Measurements from ENCODE around the gene CDH5.

Gene CDH5

DNA sequence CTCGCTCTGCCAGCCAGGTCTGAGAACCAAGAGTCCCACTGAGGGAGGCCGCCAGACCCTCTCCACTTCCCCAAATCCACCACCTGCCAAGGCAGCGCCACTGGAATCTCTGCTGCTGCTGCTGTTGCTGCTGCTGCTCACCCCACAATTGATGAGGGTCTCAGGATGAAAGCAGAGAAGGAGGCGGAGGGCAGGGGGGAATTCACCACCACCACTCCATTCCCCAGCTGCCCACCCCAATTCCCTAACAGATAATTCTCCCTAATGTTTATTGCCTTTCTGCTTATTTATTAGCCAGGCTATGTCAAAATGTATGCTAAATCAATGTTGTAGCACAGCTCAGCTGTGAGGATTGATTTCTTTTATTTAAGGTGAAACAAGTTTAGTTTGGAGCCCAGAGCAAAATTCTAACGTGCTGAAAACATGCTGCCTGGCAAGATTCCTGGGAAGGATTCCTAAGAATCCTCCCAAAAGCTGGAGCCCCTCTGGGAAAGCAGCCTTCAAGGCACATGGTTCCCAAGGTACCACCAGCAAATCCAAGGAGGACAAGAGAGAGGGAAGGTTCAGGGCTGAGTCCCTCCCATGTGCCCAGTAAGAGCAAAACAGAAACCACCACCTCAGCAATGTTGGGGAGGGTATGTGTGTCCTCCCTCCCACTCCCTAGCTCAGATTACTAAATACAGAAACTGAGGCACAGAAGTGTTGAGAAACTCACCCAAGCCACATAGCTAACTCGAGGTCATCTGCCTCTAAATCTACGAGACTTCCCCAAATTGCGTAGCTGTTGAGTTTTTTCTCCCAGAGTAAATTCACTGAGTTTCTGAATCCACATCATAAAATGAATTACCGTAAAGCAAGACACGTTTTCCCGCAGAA is 12.2 kb upstream of the CDH5 start:
- Histone ChIP-seq H3K27ac (ENCODE audit: insufficient read depth, low read depth, low read length, poor library complexity, severe bottlenecking) (no peak overlapping the region), H3K4me1 (ENCODE audit: control insufficient read depth, insufficient read depth, low read length) (peaks cover 9% of the 10 kb centered on the region), H3K4me3 (ENCODE audit: insufficient read depth, low read depth, low read length) (no peak overlapping the region), H3K36me3 (ENCODE audit: control insufficient read depth, insufficient read depth, low read length) (no peaks in the 10 kb centered on the region), H3K27me3 (ENCODE audit: control insufficient read depth, insufficient read depth, low read length, poor library complexity, severe bottlenecking) (no peaks in the 10 kb centered on the region), H3K9me3 (ENCODE audit: control insufficient read depth, low read length) (no peaks in the 10 kb centered on the region)
- WGBS, 2 experiments = 81 to 82% methylated on average over 11 of the region's 11 CpGs

DNA sequence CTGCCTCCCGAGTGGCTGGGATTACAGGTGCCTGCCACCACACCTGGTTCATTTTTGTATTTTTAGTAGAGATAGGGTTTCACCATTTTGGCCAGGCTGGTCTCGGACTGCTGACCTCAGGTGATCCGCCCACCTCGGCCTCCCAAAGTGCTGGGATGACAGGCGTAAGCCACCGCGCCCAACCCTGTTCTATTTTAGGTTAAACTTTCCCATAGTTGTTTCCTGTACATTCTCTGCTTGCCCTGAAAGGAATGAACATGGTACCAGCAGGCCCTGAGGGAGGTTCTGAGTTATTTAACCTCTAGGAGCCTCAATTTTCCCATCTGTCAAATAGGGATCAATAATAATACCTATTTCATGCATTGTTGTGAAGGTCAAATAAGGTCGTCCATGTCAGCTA is 11.0 kb upstream of the CDH5 start:
- Histone ChIP-seq H3K27me3 (ENCODE audit: control insufficient read depth, insufficient read depth, low read length, poor library complexity, severe bottlenecking) (no peaks in the 10 kb centered on the region), H3K4me3 (ENCODE audit: insufficient read depth, low read depth, low read length) (no peak overlapping the region), H3K4me1 (ENCODE audit: control insufficient read depth, insufficient read depth, low read length) (peaks cover 9% of the 10 kb centered on the region), H3K27ac (ENCODE audit: insufficient read depth, low read depth, low read length, poor library complexity, severe bottlenecking) (no peak overlapping the region), H3K36me3 (ENCODE audit: control insufficient read depth, insufficient read depth, low read length) (no peaks in the 10 kb centered on the region), H3K9me3 (ENCODE audit: control insufficient read depth, low read length) (no peaks in the 10 kb centered on the region)
- WGBS, 2 experiments = 84 to 90% methylated on average over 8 of the region's 8 CpGs

DNA sequence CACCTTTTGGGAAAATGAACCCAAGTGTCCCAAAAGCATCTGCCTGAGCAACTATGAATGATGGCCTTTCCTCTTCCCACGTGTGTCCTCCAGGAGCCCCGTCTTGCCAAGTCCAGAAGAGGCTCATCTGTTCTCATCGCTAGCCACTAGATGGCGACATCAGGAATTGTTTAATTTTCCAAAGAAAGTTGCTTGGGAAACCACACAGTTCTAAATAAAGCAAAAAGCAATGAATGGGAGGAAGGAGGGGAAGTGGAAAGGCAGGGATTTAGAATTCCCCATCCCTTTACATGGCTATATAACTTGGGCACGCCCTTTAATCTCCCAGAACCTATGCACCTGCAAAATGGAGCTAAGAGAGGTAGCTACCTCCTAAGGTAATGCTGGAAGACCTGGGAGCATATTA is 9.0 kb upstream of the CDH5 start:
- Histone ChIP-seq H3K36me3 (ENCODE audit: control insufficient read depth, insufficient read depth, low read length) (no peaks in the 10 kb centered on the region), H3K4me1 (ENCODE audit: control insufficient read depth, insufficient read depth, low read length) (peaks cover 9% of the 10 kb centered on the region), H3K9me3 (ENCODE audit: control insufficient read depth, low read length) (no peaks in the 10 kb centered on the region), H3K27me3 (ENCODE audit: control insufficient read depth, insufficient read depth, low read length, poor library complexity, severe bottlenecking) (no peaks in the 10 kb centered on the region), H3K4me3 (ENCODE audit: insufficient read depth, low read depth, low read length) (no peak overlapping the region), H3K27ac (ENCODE audit: insufficient read depth, low read depth, low read length, poor library complexity, severe bottlenecking) (no peak overlapping the region)
- 8 to 13% methylated on average over 5 of the region's 5 CpGs for WGBS, 2 experiments

DNA sequence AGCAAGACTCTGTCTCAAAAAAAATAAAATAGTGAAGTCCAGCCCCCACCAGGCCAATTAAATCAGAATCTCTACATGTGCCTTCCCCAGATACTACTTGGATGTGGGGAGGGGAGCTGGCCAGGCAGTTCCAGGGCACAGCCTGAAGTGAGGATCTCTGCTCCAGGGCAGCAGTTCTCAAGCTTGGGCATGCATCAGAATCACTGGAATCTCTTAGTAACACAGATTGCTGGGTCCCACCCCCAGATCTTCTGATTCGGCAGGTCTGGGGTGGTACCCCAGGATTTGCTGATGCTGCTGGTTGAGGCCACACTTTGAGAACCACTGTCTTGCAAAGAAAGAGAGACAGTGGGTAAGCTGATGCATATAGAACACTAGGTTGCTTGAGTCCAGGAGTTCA is 8.3 kb upstream of the CDH5 start:
- Histone ChIP-seq H3K27ac (ENCODE audit: insufficient read depth, low read depth, low read length, poor library complexity, severe bottlenecking) (no peak overlapping the region), H3K4me3 (ENCODE audit: insufficient read depth, low read depth, low read length) (no peak overlapping the region), H3K36me3 (ENCODE audit: control insufficient read depth, insufficient read depth, low read length) (no peaks in the 10 kb centered on the region), H3K27me3 (ENCODE audit: control insufficient read depth, insufficient read depth, low read length, poor library complexity, severe bottlenecking) (no peaks in the 10 kb centered on the region), H3K4me1 (ENCODE audit: control insufficient read depth, insufficient read depth, low read length) (peaks cover 9% of the 10 kb centered on the region), H3K9me3 (ENCODE audit: control insufficient read depth, low read length) (no peaks in the 10 kb centered on the region)
- 95 to 97% methylated on average over 1 of the region's 1 CpG for WGBS, 2 experiments

DNA sequence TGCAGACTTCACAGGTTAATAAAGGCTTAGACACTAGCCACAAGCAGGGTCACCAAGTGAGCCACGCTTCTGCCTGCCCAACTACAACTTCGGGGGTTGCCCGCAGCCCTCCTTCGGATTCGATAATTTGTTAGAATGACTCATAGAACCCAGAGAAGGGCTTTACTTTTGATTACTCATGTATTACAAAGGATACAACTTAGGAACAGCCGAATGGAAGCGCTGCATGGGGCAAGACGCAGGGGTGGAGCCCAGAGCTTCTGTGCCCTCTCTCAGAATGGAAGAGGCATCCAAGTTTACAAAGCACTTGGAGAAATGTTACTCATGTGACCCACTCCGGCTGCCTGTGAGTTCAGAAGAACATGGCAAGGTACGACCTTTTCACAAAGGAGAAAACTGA is 7.5 kb upstream of the CDH5 start:
- WGBS, 2 experiments = 81 to 88% methylated on average over 10 of the region's 10 CpGs
- Histone ChIP-seq H3K4me3 (ENCODE audit: insufficient read depth, low read depth, low read length) (no peak overlapping the region), H3K9me3 (ENCODE audit: control insufficient read depth, low read length) (no peaks in the 10 kb centered on the region), H3K4me1 (ENCODE audit: control insufficient read depth, insufficient read depth, low read length) (peaks cover 6% of the 10 kb centered on the region), H3K36me3 (ENCODE audit: control insufficient read depth, insufficient read depth, low read length) (no peaks in the 10 kb centered on the region), H3K27ac (ENCODE audit: insufficient read depth, low read depth, low read length, poor library complexity, severe bottlenecking) (no peak overlapping the region), H3K27me3 (ENCODE audit: control insufficient read depth, insufficient read depth, low read length, poor library complexity, severe bottlenecking) (no peaks in the 10 kb centered on the region)

DNA sequence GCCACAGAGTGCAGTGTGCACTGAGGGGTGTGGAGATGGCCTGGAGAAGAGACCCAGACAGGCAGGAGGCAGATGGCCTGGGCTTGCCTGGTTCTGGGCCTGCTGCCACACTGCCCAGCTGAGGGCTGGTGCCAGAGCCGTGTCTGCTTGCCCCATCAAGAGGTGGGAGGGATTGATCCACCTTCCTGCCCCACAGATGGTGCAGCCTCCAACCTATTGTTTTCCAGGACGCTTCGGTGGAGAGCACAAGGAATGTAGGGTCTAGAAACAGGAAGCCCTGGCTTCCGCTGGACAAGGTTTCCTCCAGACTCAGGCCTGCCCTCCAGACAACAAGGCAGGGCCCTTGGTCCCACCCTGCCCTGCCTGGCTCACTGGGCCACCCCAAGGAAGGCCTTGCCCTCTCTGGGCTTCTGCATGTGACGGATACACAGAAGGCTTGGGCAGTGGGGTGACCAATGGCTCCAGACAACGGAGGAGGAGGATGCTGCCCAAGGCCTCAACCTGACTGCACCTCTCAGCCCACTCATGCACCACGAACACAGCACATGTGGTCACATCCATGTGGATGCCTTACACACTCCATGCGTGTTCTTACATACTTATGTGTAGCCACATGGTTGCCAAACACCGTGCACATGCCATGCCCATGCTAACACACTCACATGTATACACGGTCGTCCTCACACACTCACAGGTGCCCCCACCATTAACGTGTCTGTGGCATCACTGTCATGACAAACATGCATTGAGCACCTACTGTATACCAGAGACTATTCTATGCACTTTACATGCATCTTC is 6.5 kb upstream of the CDH5 start:
- Histone ChIP-seq H3K9me3 (ENCODE audit: control insufficient read depth, low read length) (no peaks in the 10 kb centered on the region), H3K36me3 (ENCODE audit: control insufficient read depth, insufficient read depth, low read length) (no peaks in the 10 kb centered on the region), H3K4me1 (ENCODE audit: control insufficient read depth, insufficient read depth, low read length) (peaks cover 2% of the 10 kb centered on the region), H3K27ac (ENCODE audit: insufficient read depth, low read depth, low read length, poor library complexity, severe bottlenecking) (no peak overlapping the region), H3K4me3 (ENCODE audit: insufficient read depth, low read depth, low read length) (no peak overlapping the region), H3K27me3 (ENCODE audit: control insufficient read depth, insufficient read depth, low read length, poor library complexity, severe bottlenecking) (no peaks in the 10 kb centered on the region)
- WGBS, 2 experiments = 87 to 89% methylated on average over 12 of the region's 12 CpGs

DNA sequence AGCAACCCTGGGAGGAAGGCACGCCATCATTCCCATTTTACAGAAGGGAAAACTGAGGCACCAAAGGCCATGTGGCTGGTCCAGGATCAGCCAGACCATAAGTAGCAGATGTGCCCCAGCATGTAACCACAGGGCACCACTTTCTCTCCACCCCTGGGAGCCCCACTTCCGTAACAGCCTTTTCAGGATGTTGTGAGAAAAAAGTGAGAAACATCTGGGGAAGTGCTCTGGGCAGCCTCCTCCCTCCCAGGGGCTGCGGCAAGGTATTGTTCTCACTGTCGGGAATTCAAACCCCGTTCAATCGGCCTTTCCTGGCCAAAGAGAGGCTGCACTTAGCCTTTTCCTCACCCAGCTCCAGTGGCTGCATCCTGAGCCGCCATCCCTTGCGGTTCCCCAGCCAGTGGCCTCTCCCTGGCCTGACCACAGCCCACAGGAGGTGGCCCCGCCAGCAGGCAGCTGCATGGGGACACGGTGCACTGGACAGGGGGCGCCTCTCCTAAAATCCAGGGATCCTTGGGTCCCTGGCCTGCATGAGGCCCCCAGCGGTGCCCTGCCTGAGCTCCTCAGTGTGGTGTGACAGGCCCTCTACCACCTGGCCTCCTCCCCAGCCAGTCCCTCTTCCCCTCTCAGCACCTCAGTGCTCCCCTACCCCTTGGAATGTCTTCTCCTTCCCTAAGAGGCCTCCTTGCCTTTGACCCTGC is 5.7 kb upstream of the CDH5 start:
- WGBS, 2 experiments = 64 to 69% methylated on average over 12 of the region's 12 CpGs
- Histone ChIP-seq H3K27me3 (ENCODE audit: control insufficient read depth, insufficient read depth, low read length, poor library complexity, severe bottlenecking) (no peaks in the 10 kb centered on the region), H3K4me1 (ENCODE audit: control insufficient read depth, insufficient read depth, low read length) (peaks cover 10% of the 10 kb centered on the region), H3K4me3 (ENCODE audit: insufficient read depth, low read depth, low read length) (no peak overlapping the region), H3K27ac (ENCODE audit: insufficient read depth, low read depth, low read length, poor library complexity, severe bottlenecking) (no peak overlapping the region), H3K36me3 (ENCODE audit: control insufficient read depth, insufficient read depth, low read length) (no peaks in the 10 kb centered on the region), H3K9me3 (ENCODE audit: control insufficient read depth, low read length) (no peaks in the 10 kb centered on the region)

DNA sequence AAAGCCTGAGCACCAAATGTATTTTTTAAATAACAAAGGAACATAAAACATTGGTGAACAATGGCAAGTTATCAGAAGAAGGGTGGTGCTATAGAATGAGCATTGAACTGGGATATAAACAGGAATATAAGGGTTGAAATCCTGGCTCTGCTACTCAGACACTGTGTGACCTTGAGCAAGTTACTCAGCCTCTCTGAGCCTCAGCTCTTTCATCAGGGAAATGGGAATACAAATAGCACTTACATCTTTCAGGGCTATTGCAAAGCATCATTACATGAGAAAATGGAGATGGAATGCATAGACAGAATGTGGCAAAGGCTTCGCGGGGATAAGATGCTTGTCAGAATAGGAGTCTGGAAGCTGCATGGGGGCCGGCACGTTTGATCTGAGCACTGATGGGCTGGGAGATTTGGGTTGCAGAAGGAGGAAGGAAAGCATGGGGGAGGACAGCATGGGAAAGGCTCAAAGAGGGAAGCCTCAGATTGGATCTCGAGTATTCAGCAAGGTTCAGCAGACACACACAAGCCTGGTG is 4.8 kb upstream of the CDH5 start:
- 82 to 84% methylated on average over 5 of the region's 5 CpGs for WGBS, 2 experiments

DNA sequence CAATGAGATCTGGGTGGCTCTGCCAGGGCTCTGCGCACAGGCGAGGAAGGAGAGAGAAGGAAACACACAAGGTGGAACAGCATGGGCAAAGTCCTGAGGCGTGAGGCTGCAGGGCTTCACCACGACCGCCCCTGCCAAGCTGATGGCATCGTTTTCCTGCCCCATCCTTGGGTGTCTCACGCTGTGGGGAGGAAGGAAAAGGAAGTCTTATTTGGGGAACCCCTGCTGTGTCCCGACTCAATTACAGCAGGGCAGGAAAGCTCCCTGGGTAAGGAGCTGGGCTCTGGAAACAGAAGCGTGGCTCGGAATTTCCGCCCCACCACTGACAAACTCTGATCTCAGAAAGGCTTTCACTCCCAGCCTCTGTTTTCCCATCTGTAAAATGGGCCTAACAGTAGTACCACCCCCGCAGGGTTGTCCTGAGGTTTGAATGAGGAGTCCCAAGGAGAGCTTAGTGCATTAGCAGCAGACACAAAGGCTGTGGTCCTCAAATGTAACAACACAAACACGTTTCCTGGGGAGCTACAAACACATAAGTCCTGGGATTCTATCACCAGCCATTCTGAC is 3.2 kb upstream of the CDH5 start:
- H3K4me3 ChIP-seq (ENCODE audit: insufficient read depth, low read depth, low read length) = no peak overlapping the region
- 83 to 84% methylated on average over 13 of the region's 13 CpGs for WGBS, 2 experiments

More for the DNA sequence above, 4.8 kb upstream of the CDH5 start:
- H3K36me3 ChIP-seq (ENCODE audit: control insufficient read depth, insufficient read depth, low read length) = no peaks in the 10 kb centered on the region
- no peaks in the 10 kb centered on the region for H3K9me3 ChIP-seq (ENCODE audit: control insufficient read depth, low read length)
- no peak overlapping the region for H3K27ac ChIP-seq (ENCODE audit: insufficient read depth, low read depth, low read length, poor library complexity, severe bottlenecking)
- H3K27me3 ChIP-seq (ENCODE audit: control insufficient read depth, insufficient read depth, low read length, poor library complexity, severe bottlenecking) = no peaks in the 10 kb centered on the region
- H3K4me3 ChIP-seq (ENCODE audit: insufficient read depth, low read depth, low read length) = no peak overlapping the region
- peaks cover 10% of the 10 kb centered on the region for H3K4me1 ChIP-seq (ENCODE audit: control insufficient read depth, insufficient read depth, low read length)

More for the DNA sequence above, 3.2 kb upstream of the CDH5 start:
- Histone ChIP-seq H3K4me1 (ENCODE audit: control insufficient read depth, insufficient read depth, low read length) (peaks cover 16% of the 10 kb centered on the region), H3K36me3 (ENCODE audit: control insufficient read depth, insufficient read depth, low read length) (no peaks in the 10 kb centered on the region), H3K27ac (ENCODE audit: insufficient read depth, low read depth, low read length, poor library complexity, severe bottlenecking) (no peak overlapping the region), H3K27me3 (ENCODE audit: control insufficient read depth, insufficient read depth, low read length, poor library complexity, severe bottlenecking) (no peaks in the 10 kb centered on the region), H3K9me3 (ENCODE audit: control insufficient read depth, low read length) (no peaks in the 10 kb centered on the region)

All from ectodermal cell (in vitro differentiated cells).